ENCODE measurements around the gene GTPBP1.

GRCh38 chr22:38684895-38685294 is 20.8 kb upstream of the GTPBP1 start:
- TF ChIP-seq CTCF (IDR thresholded peaks at IDR 0.05; ENCODE audit: insufficient read depth, low read depth, low read length) (no peak), EZH2 (IDR thresholded peaks at IDR 0.05; ENCODE audit: insufficient read depth, low read length) (no peak)
